ENCODE measurements around the gene DLX2. TPM values are rescaled to one million over a fixed set of nuclear protein-coding genes. Genes with fewer than 3 reads are reported as not detected.

Gene DLX2
- total RNA-seq, 1 donor from 2014 or later, result 0.28 TPM

- peaks cover 19% of the 10 kb centered on the region for H3K27me3 Mint-ChIP-seq (ENCODE audit: unreplicated experiment)
- H3K9me3 Mint-ChIP-seq (ENCODE audit: unreplicated experiment), result no peaks in the 10 kb centered on the region
- H3K27ac Mint-ChIP-seq (ENCODE audit: unreplicated experiment), result no peak overlapping the region
- H3K36me3 Mint-ChIP-seq (ENCODE audit: low read depth, unreplicated experiment), result no peaks in the 10 kb centered on the region
- peak; percentile 96 for DNase-seq (ENCODE audit: low spot score)
- H3K4me1 Mint-ChIP-seq (ENCODE audit: unreplicated experiment), result peaks cover 18% of the 10 kb centered on the region
- H3K4me3 Mint-ChIP-seq (ENCODE audit: unreplicated experiment), result peak overlapping the region; percentile 81
- peak; percentile 94 for TF ChIP-seq CTCF (IDR thresholded peaks at IDR 0.05; ENCODE audit: unreplicated experiment)
Observed at GRCh38 chr2:172103471-172104272, 972 bp upstream of the DLX2 start.

- Mint-ChIP-seq H3K4me1 (ENCODE audit: unreplicated experiment) (peaks cover 21% of the 10 kb centered on the region), H3K27me3 (ENCODE audit: unreplicated experiment) (peaks cover 24% of the 10 kb centered on the region), H3K36me3 (ENCODE audit: low read depth, unreplicated experiment) (peaks cover 4% of the 10 kb centered on the region), H3K27ac (ENCODE audit: unreplicated experiment) (no peak overlapping the region), H3K9me3 (ENCODE audit: unreplicated experiment) (no peaks in the 10 kb centered on the region), H3K4me3 (ENCODE audit: unreplicated experiment) (peak overlapping the region; percentile 87)
- DNase-seq (ENCODE audit: low spot score), result no peak
- no peak for TF ChIP-seq CTCF (IDR thresholded peaks at IDR 0.05; ENCODE audit: unreplicated experiment)
Observed at GRCh38 chr2:172101821-172102390, 794 bp downstream of the DLX2 start.

GRCh38 chr2:172100935-172101820 is 1.5 kb downstream of the DLX2 start:
- Mint-ChIP-seq H3K27ac (ENCODE audit: unreplicated experiment) (no peak overlapping the region), H3K4me3 (ENCODE audit: unreplicated experiment) (peak overlapping the region; percentile 78), H3K4me1 (ENCODE audit: unreplicated experiment) (peaks cover 25% of the 10 kb centered on the region), H3K36me3 (ENCODE audit: low read depth, unreplicated experiment) (peaks cover 4% of the 10 kb centered on the region), H3K9me3 (ENCODE audit: unreplicated experiment) (no peaks in the 10 kb centered on the region), H3K27me3 (ENCODE audit: unreplicated experiment) (peaks cover 26% of the 10 kb centered on the region)
- no peak for TF ChIP-seq CTCF (IDR thresholded peaks at IDR 0.05; ENCODE audit: unreplicated experiment)
- DNase-seq (ENCODE audit: low spot score), result no peak

- peaks cover 33% of the 10 kb centered on the region for H3K27me3 Mint-ChIP-seq (ENCODE audit: unreplicated experiment)
- H3K4me3 Mint-ChIP-seq (ENCODE audit: unreplicated experiment), result peak overlapping the region; percentile 71
- peaks cover 4% of the 10 kb centered on the region for H3K36me3 Mint-ChIP-seq (ENCODE audit: low read depth, unreplicated experiment)
- DNase-seq (ENCODE audit: low spot score), result no peak
- no peaks in the 10 kb centered on the region for H3K9me3 Mint-ChIP-seq (ENCODE audit: unreplicated experiment)
- H3K27ac Mint-ChIP-seq (ENCODE audit: unreplicated experiment), result no peak overlapping the region
- H3K4me1 Mint-ChIP-seq (ENCODE audit: unreplicated experiment), result peaks cover 30% of the 10 kb centered on the region
- no peak for TF ChIP-seq CTCF (IDR thresholded peaks at IDR 0.05; ENCODE audit: unreplicated experiment)
Observed at GRCh38 chr2:172100080-172100934, 2.4 kb downstream of the DLX2 start.
